Spleen (tissue), 7 donors: ENCODE data around the gene ID2.

Source experiments
- CTCF ChIP-seq, 11 experiments: fragments of 200-600 bp in 7 of 11; fragments of 450-650 bp in 4 of 11; sonication (generic) in 4 of 11; IDR thresholded peaks in 8 of 11; conservative IDR thresholded peaks in 3 of 11; 1 replicate in 7 of 11; 2 replicates in 4 of 11; pipeline versions ENCODE4 v1.4.0 to v1.8.0; 2016 to 2021; ENCODE audit warnings: antibody characterized with exemption in 11 of 11, inconsistent platforms in 4 of 11, mild to moderate bottlenecking in 1 of 11
- POLR2AphosphoS5 ChIP-seq, 3 donors: sonication (generic); formaldehyde crosslinking; IDR thresholded peaks; one replicate each; pipeline ENCODE4 v1.5.1; 2017; ENCODE audit warnings: antibody characterized with exemption in 3 of 3
- donor health status: DM: no; HTN: no; CAD: no; lungs with moderate emphysema.
- donor health status: DM: no; HTN: no; CAD: no.
- donor health status: DM: no; HTN: no; CAD: no.

- TF ChIP-seq CTCF (IDR thresholded peaks at IDR 0.05 in 8 of 11, conservative IDR thresholded peaks at IDR 0.05 in 3 of 11): no peak
- TF ChIP-seq POLR2AphosphoS5 (IDR thresholded peaks at IDR 0.05): peak in 1 of 3 donors; percentile 41
Measured at GRCh38 chr2:8679827-8680731, 1.8 kb upstream of the ID2 start.
